Measurements from ENCODE around the gene ZNF789.

ZNF789 gene

DNA sequence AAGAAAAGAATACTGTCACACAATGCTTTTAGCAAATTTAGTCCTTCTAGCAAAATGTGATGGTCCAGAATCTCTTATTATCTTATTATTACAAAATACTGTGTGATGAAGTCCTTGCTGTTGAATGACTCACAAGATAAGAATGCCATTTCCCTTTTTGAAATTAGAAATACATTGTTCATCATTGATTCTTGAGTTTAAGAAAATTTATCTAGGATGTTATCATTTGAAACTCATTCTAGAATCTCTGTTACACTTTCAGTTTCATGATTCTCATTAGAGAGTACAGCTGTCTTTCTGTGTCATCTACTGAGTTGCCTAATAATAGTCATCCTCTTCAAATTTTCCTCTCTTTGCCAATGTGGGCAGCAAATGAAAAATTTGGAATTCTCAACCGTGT lies 41.4 kb downstream of the ZNF789 start:
- no peak for DNase-seq

DNA sequence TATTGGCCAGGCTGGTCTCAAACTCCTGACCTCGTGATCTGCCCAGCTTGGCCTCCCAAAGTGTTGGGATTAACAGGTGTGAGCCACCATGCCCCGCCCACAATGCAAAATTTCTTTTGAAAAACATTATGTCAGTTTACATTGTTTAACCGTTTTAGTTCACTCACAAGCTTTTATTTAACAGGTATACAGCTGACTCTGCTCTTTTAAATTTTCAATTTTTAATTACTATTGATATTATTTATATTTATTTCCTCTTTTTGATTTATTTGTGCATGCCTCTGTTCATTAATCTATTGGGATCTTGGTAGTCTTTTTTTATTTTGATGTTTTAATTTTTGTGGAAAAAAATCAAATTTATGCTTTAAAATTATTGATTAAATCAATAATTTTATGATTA lies 48.7 kb downstream of the ZNF789 start:
- no peak for DNase-seq

DNA sequence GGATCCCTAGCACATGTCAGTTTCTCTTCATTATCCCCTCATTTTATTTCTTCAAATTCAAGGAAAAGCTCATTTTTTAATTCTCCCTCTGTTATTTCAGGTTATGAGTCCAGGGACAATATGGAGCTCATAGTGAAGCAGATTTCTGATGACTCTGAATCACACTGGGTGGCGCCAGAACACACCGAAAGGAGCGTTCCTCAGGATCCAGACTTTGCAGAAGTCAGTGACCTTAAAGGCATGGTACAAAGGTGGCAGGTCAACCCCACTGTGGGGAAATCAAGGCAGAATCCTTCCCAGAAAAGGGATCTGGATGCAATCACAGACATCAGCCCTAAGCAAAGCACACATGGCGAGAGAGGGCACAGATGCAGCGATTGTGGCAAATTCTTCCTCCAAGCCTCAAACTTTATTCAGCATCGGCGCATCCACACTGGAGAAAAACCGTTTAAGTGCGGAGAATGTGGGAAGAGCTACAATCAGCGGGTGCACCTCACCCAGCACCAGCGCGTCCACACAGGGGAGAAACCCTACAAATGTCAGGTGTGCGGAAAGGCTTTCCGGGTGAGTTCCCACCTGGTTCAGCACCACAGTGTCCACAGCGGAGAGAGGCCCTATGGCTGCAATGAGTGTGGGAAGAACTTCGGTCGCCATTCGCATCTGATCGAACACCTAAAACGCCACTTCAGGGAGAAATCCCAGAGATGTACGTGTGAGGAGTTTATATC lies 53.2 kb downstream of the ZNF789 start:
- no peak for DNase-seq

DNA sequence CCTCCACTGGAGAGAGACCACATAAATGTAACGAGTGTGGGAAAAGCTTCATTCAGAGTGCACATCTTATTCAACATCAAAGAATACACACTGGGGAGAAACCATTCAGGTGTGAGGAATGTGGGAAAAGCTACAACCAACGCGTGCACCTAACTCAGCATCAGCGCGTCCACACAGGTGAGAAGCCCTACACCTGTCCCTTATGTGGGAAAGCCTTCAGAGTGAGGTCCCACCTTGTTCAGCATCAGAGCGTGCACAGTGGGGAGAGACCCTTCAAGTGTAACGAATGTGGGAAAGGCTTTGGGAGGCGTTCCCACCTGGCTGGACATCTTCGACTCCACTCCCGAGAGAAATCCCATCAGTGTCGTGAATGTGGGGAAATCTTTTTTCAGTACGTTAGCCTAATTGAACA lies 58.7 kb downstream of the ZNF789 start:
- no peak for DNase-seq

DNA sequence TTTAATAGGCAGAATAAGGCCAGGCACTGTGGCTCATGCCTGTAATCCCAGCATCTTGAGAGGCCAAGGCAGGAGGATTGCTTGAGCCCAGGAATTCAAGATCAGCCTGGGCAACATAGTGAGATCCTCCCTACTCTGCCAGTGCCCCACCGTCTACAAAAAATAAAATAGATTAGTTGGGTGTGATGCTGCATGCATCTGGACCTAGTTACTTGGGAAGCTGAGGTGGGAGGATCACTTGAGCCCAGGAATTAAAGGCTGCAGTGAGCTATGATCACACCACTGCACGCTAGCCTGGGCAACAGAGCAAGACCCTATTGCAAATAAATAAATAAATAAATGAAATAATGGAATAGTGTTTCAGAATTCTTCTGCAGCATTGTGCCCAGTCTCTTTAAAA lies 63.0 kb downstream of the ZNF789 start:
- no peak for DNase-seq

Measured in effector CD4-positive, alpha-beta T cell (primary cell).